Measurements from ENCODE around the gene COL23A1.

The COL23A1 gene

GRCh38 chr5:178427576-178428197, 162.5 kb downstream of the COL23A1 start:
- H3K9me3 ChIP-seq: no peaks in the 10 kb centered on the region
- no peak overlapping the region for H3K4me3 ChIP-seq
- no peaks in the 10 kb centered on the region for H3K36me3 ChIP-seq
- DNase-seq: no peak
- TF ChIP-seq, protein P1, sequence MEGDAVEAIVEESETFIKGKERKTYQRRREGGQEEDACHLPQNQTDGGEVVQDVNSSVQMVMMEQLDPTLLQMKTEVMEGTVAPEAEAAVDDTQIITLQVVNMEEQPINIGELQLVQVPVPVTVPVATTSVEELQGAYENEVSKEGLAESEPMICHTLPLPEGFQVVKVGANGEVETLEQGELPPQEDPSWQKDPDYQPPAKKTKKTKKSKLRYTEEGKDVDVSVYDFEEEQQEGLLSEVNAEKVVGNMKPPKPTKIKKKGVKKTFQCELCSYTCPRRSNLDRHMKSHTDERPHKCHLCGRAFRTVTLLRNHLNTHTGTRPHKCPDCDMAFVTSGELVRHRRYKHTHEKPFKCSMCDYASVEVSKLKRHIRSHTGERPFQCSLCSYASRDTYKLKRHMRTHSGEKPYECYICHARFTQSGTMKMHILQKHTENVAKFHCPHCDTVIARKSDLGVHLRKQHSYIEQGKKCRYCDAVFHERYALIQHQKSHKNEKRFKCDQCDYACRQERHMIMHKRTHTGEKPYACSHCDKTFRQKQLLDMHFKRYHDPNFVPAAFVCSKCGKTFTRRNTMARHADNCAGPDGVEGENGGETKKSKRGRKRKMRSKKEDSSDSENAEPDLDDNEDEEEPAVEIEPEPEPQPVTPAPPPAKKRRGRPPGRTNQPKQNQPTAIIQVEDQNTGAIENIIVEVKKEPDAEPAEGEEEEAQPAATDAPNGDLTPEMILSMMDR (IDR thresholded peaks at IDR 0.05): no peak
- H3K4me1 ChIP-seq: no peaks in the 10 kb centered on the region
- H3K27ac ChIP-seq: no peak overlapping the region
- intact Hi-C loops (cut with DNase I; ENCODE audit: low total_unique reads): no loop called here
- peaks cover 0 to 3% of the 10 kb centered on the region in 2 donors for H3K27me3 ChIP-seq

- intact Hi-C loops (cut with DNase I; ENCODE audit: low total_unique reads): no loop called here
- no peaks in the 10 kb centered on the region for H3K4me1 ChIP-seq
- no peak overlapping the region for H3K27ac ChIP-seq
- peaks cover 0 to 6% of the 10 kb centered on the region in 2 donors for H3K27me3 ChIP-seq
- no peak for DNase-seq
- no peak overlapping the region for H3K4me3 ChIP-seq
- no peaks in the 10 kb centered on the region for H3K9me3 ChIP-seq
- TF ChIP-seq, protein P1 (IDR thresholded peaks at IDR 0.05): no peak
- no peaks in the 10 kb centered on the region for H3K36me3 ChIP-seq
Observed at GRCh38 chr5:178426326-178427130, 163.7 kb downstream of the COL23A1 start.

DNA sequence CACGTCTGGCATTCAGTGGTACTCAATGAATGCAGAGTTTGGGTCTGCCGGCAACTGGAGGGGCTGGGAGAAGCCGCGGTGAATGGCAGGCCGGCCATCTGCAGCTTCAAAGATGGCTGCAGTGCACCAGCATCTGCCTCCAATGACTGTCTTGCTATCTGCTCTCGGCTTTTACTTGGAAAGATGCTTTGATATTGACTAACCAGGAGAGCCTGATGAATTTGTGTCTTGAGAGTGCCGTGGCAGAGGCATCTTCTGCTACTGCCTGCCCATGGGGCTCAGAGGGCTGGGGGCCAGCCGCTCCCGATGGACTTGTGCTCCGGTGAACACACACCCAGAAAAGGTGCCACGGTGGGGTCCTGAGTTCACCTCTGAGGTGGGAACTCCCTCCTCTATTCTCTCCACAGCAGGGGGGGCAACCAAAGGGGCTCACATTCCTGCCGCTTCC, 164.5 kb downstream of the COL23A1 start:
- DNase-seq: no peak
- Histone ChIP-seq H3K27ac (no peak overlapping the region), H3K36me3 (no peaks in the 10 kb centered on the region), H3K4me3 (no peak overlapping the region), H3K4me1 (no peaks in the 10 kb centered on the region), H3K27me3 (peaks cover 0 to 6% of the 10 kb centered on the region in 2 donors), H3K9me3 (no peaks in the 10 kb centered on the region)
- intact Hi-C loops (cut with DNase I; ENCODE audit: low total_unique reads): no loop called here
- TF ChIP-seq, protein P1 (IDR thresholded peaks at IDR 0.05): no peak

DNA sequence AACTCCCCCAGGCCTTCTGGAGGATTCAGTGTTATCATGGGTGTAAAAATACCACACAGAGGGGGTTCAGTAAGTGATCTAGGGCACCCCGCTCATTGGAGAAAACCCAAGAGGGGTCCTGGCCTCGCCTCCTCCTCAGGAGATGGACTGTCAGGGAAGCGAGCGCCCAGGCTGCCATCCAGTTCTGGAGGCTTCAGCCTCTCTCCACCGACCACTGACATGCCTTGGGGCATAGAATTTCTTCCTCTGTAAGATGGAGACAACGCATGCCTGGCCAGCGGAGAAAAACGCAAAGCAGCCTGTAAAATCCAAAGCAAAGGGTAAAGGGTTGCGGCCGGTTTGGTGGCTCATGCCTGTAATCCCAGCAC, 165.4 kb downstream of the COL23A1 start:
- Histone ChIP-seq H3K4me1 (no peaks in the 10 kb centered on the region), H3K27me3 (peaks cover 0 to 6% of the 10 kb centered on the region in 2 donors), H3K4me3 (no peak overlapping the region), H3K27ac (no peak overlapping the region), H3K9me3 (no peaks in the 10 kb centered on the region), H3K36me3 (no peaks in the 10 kb centered on the region)
- intact Hi-C loops (cut with DNase I; ENCODE audit: low total_unique reads): no loop called here
- no peak for DNase-seq
- TF ChIP-seq, protein P1 (IDR thresholded peaks at IDR 0.05): no peak

DNA sequence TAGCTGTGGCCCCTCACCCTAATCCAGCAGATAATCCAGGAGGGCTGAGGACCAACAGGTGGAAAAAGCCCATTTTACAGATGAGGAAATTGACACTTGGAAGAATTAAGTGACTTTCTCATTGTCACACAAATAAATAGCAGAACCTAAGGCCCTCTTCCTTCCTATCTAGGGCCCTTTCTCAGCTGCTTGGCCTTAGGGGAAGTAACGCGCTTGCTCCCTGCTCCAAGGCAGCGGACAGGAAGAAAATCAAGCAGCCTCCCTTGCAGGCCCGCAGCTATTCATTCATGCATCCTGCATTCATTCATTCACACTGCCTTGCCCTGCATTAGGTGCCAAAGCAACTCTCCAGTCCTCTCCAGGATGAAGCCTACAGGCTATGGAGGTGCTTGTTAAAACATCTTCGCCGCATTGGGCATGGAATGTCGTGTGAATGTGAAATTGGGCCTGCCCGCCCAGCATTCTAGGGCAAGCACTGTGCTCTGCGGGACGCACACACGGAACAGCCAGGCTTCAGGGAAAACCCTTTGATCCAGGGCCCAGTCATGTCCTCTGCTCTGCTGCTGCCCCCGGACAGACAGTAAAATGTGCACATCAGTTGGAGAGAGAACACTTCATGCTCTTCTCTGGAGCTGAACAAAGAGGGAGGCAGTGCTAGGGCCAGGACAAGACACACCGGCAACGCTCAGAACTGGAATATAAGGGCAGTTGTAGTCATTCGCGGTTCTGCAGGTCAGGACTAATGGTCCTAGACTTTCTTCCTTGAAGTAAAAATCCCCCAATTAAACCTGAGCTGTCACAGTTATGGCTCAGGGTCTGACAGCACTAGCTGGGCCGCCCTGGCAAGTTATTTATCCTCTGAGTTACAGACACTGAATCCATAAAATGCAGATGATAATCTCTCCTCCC, 166.0 kb downstream of the COL23A1 start:
- Histone ChIP-seq H3K9me3 (no peaks in the 10 kb centered on the region), H3K27ac (no peak overlapping the region), H3K4me3 (no peak overlapping the region), H3K27me3 (peaks cover 0 to 6% of the 10 kb centered on the region in 2 donors), H3K4me1 (no peaks in the 10 kb centered on the region), H3K36me3 (no peaks in the 10 kb centered on the region)
- TF ChIP-seq, protein P1 (IDR thresholded peaks at IDR 0.05): no peak
- no peak for DNase-seq
- intact Hi-C loops (cut with DNase I; ENCODE audit: low total_unique reads): no loop called here

Measured in tibial artery (tissue), 4 donors.